ENCODE results near the gene POU2AF1. TPM values are rescaled to one million over a fixed set of nuclear protein-coding genes. Genes with fewer than 3 reads are reported as not detected.
A peak's percentile ranks its signal among the peaks of the same experiment; 100 is the strongest.

Gene POU2AF1
- total and polyA plus RNA-seq, 2 donors from 2014 or later, result 0.95 to 18.5 TPM

- H3K27ac ChIP-seq (ENCODE audit: low read depth in 2 of 2, low read length in 2 of 2), result peak overlapping the region in 1 of 2 donors; percentile 3
- H3K4me3 ChIP-seq (ENCODE audit: low read length in 3 of 3), result no peak overlapping the region
- FAIRE-seq (no peak), DNase-seq (peak in 2 of 5 donors; percentile 37 to 42)
- peaks cover 0 to 2% (median 0%) of the 10 kb centered on the region in 3 donors for H3K4me1 ChIP-seq (ENCODE audit: control insufficient read depth in 2 of 3, insufficient read depth in 2 of 3, low read depth in 1 of 3, low read length in 3 of 3)
- intact Hi-C loops (cut with DNase I), result loop anchor here (10.0 kb wide), 1 partner anchor 1169 kb away; no protein-coding TSS in a partner anchor
- H3K9ac ChIP-seq (ENCODE audit: low read length in 3 of 3), result no peak overlapping the region
- no peak for TF ChIP-seq CTCF (IDR thresholded peaks at IDR 0.05; ENCODE audit: borderline replicate concordance, extremely low read depth, insufficient read depth)
- H3K27me3 ChIP-seq (ENCODE audit: control insufficient read depth, insufficient read depth, low read length), result no peaks in the 10 kb centered on the region
- no peaks in the 10 kb centered on the region for H3K9me3 ChIP-seq (ENCODE audit: control insufficient read depth in 2 of 3, insufficient read depth in 1 of 3, low read length in 3 of 3)
- H3K36me3 ChIP-seq (ENCODE audit: control insufficient read depth in 2 of 3, insufficient read depth in 3 of 3, low read length in 3 of 3), result no peaks in the 10 kb centered on the region
These were observed 75.6 kb downstream of the POU2AF1 start for GRCh38 chr11:111303461-111303860.

GRCh38 chr11:111302298-111302697 is 76.8 kb downstream of the POU2AF1 start:
- Histone ChIP-seq H3K27ac (ENCODE audit: low read depth in 2 of 2, low read length in 2 of 2) (peak overlapping the region; percentile 0 to 62), H3K9me3 (ENCODE audit: control insufficient read depth in 2 of 3, insufficient read depth in 1 of 3, low read length in 3 of 3) (no peaks in the 10 kb centered on the region), H3K9ac (ENCODE audit: low read length in 3 of 3) (no peak overlapping the region), H3K36me3 (ENCODE audit: control insufficient read depth in 2 of 3, insufficient read depth in 3 of 3, low read length in 3 of 3) (no peaks in the 10 kb centered on the region), H3K4me3 (ENCODE audit: low read length in 3 of 3) (no peak overlapping the region), H3K27me3 (ENCODE audit: control insufficient read depth, insufficient read depth, low read length) (no peaks in the 10 kb centered on the region), H3K4me1 (ENCODE audit: control insufficient read depth in 2 of 3, insufficient read depth in 2 of 3, low read depth in 1 of 3, low read length in 3 of 3) (peaks cover 0 to 2% (median 0%) of the 10 kb centered on the region in 3 donors)
- FAIRE-seq (no peak), DNase-seq (no peak)
- intact Hi-C loops (cut with DNase I), result loop anchor here (10.0 kb wide), 1 partner anchor 1167 kb away; no protein-coding TSS in a partner anchor
- no peak for TF ChIP-seq CTCF (IDR thresholded peaks at IDR 0.05; ENCODE audit: borderline replicate concordance, extremely low read depth, insufficient read depth)

Small RNA genes lying within 50 kb of the gene (microRNA-seq; reads per million reads assigned to microRNA genes)
- not detected for gene MIR4491

Other genes starting within 250 kb of the POU2AF1 start
- not detected for gene POU2AF2, start 133.6 kb downstream of the POU2AF1 start, total RNA-seq
- gene POU2AF2, start 133.6 kb downstream of the POU2AF1 start, polyA plus RNA-seq (ENCODE audit: insufficient read depth, low read depth, low replicate concordance), result not detected
- gene POU2AF3, start 80.7 kb downstream of the POU2AF1 start, total RNA-seq, result 4.3 TPM
- 4.9 TPM for gene POU2AF3, start 80.7 kb downstream of the POU2AF1 start, polyA plus RNA-seq (ENCODE audit: insufficient read depth, low read depth, low replicate concordance)
- not detected for gene BTG4, start 133.1 kb upstream of the POU2AF1 start, total RNA-seq
- not detected for gene BTG4, start 133.1 kb upstream of the POU2AF1 start, polyA plus RNA-seq (ENCODE audit: insufficient read depth, low read depth, low replicate concordance)
- gene HOATZ, start 135.5 kb upstream of the POU2AF1 start, total RNA-seq, result not detected
- not detected for gene HOATZ, start 135.5 kb upstream of the POU2AF1 start, polyA plus RNA-seq (ENCODE audit: insufficient read depth, low read depth, low replicate concordance)
- gene LAYN, start 161.4 kb upstream of the POU2AF1 start, total RNA-seq, result 7.6 TPM
- gene LAYN, start 161.4 kb upstream of the POU2AF1 start, polyA plus RNA-seq (ENCODE audit: insufficient read depth, low read depth, low replicate concordance), result 4.8 TPM
- gene SIK2, start 223.2 kb upstream of the POU2AF1 start, total RNA-seq, result 40.1 TPM
- 6.4 TPM for gene SIK2, start 223.2 kb upstream of the POU2AF1 start, polyA plus RNA-seq (ENCODE audit: insufficient read depth, low read depth, low replicate concordance)

All from kidney (tissue), 14 donors.